Activated naive CD4-positive, alpha-beta T cell treated with anti-CD3 and anti-CD28 coated beads, Interleukin-2, amount 50 U/mL, for 72 hours (primary cell): ENCODE measurements around the gene PPWD1. TPM values are rescaled to one million over a fixed set of nuclear protein-coding genes. Genes with fewer than 3 reads are reported as not detected.
"Not testable (repeated sequence)": the region's sequence is repeated elsewhere in the genome, so short reads cannot be mapped to it uniquely, and the experiment has no call there.

Experiments used
- ATAC-seq, 2 donors: fragments of 150-1000 bp; cut with Tn5 transposase; 2 replicates each; pipeline ENCODE4 v1.10.0; 2021; ENCODE audit warnings: mild to moderate bottlenecking in 2 of 2, moderate library complexity in 2 of 2
- DNase-seq, 2 donors: peaks; one replicate each; pipeline ENCODE4 v3.0.0; 2021 to 2022; ENCODE audit warnings: low spot score in 2 of 2
- H3K27ac Mint-ChIP-seq, 2 donors: one replicate each; pipeline ENCODE4 v1.8.0; 2022; ENCODE audit warnings: mild to moderate bottlenecking in 2 of 2, mixed read lengths in 2 of 2
- H3K36me3 Mint-ChIP-seq, 2 donors: one replicate each; pipeline ENCODE4 v1.8.0; 2022; ENCODE audit warnings: mixed read lengths in 2 of 2
- H3K9me3 Mint-ChIP-seq, 2 donors: one replicate each; pipeline ENCODE4 v1.8.0; 2022; ENCODE audit warnings: mixed read lengths in 2 of 2
- total RNA-seq, 2 donors: library from RNA; stranded (reverse); gene quantifications; one replicate each; pipeline ENCODE4 v1.2.3, GENCODE V29; 2022

PPWD1 gene
- total RNA-seq, 2 donors from 2014 or later: 45.7 to 71.1 TPM

DNA sequence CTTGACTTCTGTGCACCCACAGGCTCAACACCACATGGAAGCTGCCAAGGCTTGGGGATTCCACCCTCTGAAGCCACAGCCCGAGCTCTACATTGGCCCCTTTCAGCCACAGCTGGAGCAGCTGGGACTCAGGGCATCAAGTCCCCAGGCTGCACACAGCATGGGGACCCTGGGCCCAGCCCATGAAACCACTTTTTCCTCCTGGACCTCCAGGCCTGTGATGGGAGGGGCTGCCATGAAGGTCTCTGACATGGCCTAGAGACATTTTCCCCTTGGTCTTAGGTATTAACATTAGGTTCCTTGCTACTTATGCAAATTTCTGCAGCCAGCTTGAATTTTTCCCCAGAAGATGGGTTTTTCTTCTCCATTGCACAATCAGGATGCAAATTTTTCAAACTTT is 38.7 kb downstream of the PPWD1 start:
- not testable (repeated sequence) for DNase-seq, ATAC-seq, H3K27ac Mint-ChIP-seq
- Mint-ChIP-seq H3K9me3 (peaks cover 9 to 12% of the 10 kb centered on the region in 2 donors), H3K36me3 (peaks cover 29 to 38% of the 10 kb centered on the region in 2 donors)

DNA sequence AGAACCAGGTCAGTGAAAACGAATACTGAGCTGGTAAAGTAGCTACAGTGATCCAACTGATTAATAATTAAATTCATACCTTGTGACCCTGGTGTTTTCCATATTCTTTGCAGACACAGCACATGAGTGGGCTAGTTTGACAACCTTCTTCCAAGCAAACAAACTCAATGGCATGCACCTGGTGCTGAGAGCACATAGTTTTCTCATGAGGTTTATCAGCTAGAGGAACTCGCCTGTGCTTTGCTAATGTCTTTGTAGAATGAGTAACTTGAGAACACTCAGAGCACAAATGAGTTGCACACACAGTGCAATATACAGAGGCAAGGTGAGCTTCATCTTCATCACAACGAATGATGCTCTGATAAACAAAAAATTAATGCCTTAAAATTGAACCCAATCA is 48.4 kb downstream of the PPWD1 start:
- DNase-seq (no peak), ATAC-seq (no peak)
- Mint-ChIP-seq H3K27ac (no peak overlapping the region), H3K9me3 (no peaks in the 10 kb centered on the region), H3K36me3 (peaks cover 0 to 8% of the 10 kb centered on the region in 2 donors)

DNA sequence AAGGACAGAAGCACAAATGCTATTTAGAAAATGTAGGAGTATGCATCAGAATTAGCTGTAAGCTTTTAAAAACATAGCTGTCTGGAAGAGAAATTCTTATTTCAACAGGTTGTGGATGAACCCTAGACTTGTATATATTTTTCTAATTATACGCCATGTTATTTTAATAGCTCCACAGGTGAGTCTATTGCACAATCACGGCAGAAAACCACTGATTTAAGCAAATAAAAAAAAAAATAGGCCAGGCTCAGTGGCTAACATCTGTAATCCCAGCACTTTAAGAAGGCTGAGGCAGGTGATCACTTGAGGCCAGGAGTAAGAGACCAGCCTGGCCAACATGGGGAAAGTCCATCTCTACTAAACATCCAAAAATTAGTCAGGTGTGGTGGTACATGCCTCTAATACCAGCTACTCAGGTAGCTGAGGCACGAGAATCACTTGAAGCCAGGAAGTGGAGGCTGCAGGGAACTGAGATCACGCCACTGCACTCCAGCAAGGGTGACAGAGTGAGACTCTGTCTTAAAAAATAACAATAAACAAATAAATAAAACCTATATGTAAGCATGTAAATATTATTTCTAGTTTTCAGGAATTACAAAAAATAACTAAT is 49.3 kb downstream of the PPWD1 start:
- Mint-ChIP-seq H3K9me3 (no peaks in the 10 kb centered on the region), H3K27ac (no peak overlapping the region), H3K36me3 (peaks cover 0 to 8% of the 10 kb centered on the region in 2 donors)
- no peak for ATAC-seq
- no peak for DNase-seq

DNA sequence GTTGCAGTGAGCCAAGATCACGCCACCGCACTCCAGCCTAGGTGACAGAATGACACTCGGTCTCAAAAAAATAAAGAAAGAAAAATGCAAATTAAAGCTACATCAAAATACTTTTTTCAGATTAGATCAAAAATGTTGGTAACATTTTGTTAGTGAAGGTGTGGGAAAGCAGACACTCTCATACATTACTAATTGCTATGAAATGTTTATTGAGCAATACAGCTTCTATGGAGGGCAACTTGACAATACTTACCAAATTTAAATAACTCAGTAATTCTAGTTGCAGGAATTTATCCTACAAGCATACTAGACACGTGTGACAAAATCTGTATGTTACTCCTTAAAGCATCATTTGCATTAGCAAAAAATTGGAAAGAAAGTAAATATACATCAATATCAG is 56.9 kb downstream of the PPWD1 start:
- DNase-seq: no peak
- peak overlapping the region in 1 of 2 donors; percentile 14 for H3K27ac Mint-ChIP-seq
- peaks cover 2 to 12% of the 10 kb centered on the region in 2 donors for H3K36me3 Mint-ChIP-seq
- no peak for ATAC-seq
- H3K9me3 Mint-ChIP-seq: no peaks in the 10 kb centered on the region

DNA sequence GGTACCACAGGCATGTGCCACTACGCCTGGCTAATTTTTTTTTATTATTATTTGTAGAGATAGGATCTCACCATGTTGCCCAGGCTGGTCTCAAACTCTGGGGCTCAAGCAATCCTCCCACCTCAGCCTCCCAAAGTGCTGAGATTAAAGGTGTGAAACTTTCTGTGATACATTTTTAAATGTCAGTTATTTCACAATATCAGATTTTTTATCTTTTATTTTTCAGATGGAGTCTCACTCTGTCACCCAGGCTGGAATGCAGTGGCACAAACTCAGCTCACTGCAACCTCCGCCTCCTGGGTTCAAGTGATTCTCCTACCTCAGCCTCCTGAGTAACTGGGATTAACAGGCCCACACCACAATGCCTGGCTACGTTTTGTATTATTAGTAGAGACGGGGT is 58.9 kb downstream of the PPWD1 start:
- H3K9me3 Mint-ChIP-seq, H3K27ac Mint-ChIP-seq, ATAC-seq: not testable (repeated sequence)

DNA sequence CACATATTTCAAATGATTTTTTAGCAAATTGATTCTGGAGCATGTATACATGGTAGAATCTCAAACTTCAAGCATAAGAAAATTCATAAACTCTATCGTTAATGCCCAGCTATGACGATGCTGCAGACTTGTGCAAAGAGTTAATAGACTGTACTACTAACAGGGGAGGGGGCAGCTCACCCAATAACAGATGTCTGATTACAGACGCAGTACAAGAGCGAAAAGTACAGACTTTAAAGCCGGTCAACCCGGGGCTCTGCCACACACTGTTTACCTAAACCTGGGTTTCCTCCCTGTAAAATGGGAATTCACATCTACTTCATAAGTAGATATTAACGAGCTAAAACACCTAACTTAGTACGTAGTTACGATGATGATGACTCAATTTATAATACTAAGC is 60.4 kb downstream of the PPWD1 start:
- no peak for ATAC-seq
- Mint-ChIP-seq H3K27ac (peak overlapping the region; percentile 92 to 98), H3K9me3 (no peaks in the 10 kb centered on the region), H3K36me3 (peaks cover 15 to 17% of the 10 kb centered on the region in 2 donors)
- DNase-seq: no peak

More for the DNA sequence above, 58.9 kb downstream of the PPWD1 start:
- DNase-seq: not testable (repeated sequence)
- H3K36me3 Mint-ChIP-seq: peaks cover 6 to 17% of the 10 kb centered on the region in 2 donors

DNA sequence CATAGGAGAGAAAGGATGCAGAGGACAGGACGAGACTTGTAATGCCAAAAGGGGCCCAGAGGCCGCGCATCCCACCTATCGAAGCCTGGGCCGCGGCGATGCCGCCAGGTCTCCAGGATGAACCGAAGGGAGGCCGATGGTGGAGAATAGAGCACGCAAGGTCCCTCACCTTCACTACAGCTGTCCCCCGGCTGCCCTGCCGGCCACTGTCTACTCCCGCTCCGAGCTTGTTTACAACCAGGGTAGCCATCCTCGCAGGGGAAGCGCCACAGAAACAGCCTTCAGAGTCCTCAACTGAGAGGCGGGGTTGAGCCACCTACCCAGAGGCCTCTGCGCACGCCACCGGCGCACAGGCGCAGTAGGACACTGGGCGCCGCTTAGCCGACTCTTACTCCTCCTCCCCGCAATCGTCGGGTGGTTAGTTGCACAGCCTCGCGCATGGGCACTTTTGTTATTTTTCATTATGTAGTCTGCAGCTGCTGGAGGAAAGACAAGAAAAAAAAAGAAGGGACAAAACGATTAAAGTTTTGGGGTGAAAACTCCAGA is 61.0 kb downstream of the PPWD1 start, which contains the start of gene TRIM23:
TSS of gene TRIM23 (minus strand) at position 309 of the 546 bp plus-strand sequence. CDS start at position 250, 59 bp downstream.
- peak; percentile 97 to 99 for ATAC-seq

DNA sequence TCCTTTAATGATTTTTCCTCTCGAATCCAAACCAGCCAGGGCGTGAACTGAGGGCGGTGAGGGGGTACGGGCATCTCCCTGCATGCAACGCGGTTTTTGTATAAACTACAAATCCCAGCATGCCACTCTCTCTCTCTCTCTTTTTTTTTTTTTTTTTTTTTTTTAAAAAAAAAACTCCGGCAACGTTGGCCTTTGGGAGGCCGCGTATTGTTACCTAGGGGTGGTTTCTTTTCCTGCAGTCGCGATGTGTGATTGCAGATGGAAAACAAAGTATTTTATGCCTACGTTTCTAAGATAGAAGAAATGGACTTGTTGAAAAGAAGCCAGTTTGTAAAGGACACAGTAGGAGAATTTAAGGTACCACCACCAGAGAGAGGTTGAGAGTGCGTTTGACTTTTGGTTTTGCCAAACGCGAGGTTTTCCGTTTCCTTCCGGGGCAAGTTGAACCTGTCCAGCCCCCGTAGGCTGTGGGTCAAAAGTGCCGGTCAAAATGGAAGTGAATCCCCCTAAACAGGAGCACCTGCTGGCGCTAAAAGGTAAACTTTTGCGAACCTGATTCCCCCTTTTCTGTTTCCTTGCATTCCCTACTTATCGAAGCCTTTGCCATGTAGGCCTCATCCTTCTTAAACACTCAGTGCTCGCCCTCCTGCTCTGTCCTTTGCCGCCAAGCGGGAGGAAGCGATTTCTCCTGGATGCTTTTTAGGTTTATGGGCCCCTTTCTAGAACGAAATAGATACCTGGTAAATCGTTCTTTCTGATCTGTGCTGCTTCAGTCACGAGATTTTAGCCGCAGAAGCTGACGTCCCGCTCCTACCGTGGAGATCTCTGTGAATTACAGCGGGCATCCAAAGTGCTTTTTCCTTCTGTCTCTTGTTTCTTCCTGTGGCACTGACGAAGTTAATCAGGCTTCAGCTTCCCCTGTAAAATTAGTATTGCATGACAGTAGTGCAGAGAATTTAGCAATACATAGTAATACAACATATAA is 61.8 kb downstream of the PPWD1 start, which contains the start of the genes SHLD3 and TRAPPC13:
TSS of gene SHLD3 (plus strand) at position 457 of the 985 bp plus-strand sequence. CDS start 4,561 bp downstream, outside the sequence.
TSS of gene TRAPPC13 (plus strand) at position 457 of the 985 bp plus-strand sequence. CDS start at position 491, 34 bp downstream.
- peaks cover 17 to 21% of the 10 kb centered on the region in 2 donors for H3K36me3 Mint-ChIP-seq
- no peaks in the 10 kb centered on the region for H3K9me3 Mint-ChIP-seq
- peak within 1 kb of the TSS; percentile 92 to 98 for H3K27ac Mint-ChIP-seq
- DNase-seq (peak; percentile 74 to 77), ATAC-seq (peak; percentile 73 to 84)

More for the DNA sequence above, 61.0 kb downstream of the PPWD1 start, which contains the start of gene TRIM23:
- Mint-ChIP-seq H3K36me3 (peaks cover 15 to 17% of the 10 kb centered on the region in 2 donors), H3K27ac (peak within 1 kb of the TSS; percentile 92 to 98), H3K9me3 (no peaks in the 10 kb centered on the region)
- DNase-seq: peak; percentile 84 to 93

DNA sequence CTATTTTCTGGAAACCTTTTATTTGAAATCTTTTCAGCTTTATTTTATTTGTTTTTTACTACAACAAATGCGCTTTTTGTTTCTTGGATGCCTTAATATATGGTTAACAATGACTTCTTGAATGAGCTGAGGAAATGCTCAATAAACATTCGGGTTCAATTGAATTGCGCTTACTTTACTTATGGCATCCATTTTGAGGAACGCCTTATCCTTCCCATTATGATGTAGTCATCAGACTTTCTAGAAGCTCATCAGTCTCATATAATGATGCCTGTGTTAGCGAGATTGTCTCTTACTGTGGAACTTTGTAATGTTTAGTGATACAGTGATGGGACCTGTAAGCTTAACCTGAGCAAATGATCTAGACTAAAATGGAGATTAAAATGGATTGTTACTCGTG is 62.6 kb downstream of the PPWD1 start:
- peaks cover 17 to 22% of the 10 kb centered on the region in 2 donors for H3K36me3 Mint-ChIP-seq
- H3K27ac Mint-ChIP-seq: peak overlapping the region; percentile 67 to 92
- DNase-seq (no peak), ATAC-seq (no peak)
- H3K9me3 Mint-ChIP-seq: no peaks in the 10 kb centered on the region

DNA sequence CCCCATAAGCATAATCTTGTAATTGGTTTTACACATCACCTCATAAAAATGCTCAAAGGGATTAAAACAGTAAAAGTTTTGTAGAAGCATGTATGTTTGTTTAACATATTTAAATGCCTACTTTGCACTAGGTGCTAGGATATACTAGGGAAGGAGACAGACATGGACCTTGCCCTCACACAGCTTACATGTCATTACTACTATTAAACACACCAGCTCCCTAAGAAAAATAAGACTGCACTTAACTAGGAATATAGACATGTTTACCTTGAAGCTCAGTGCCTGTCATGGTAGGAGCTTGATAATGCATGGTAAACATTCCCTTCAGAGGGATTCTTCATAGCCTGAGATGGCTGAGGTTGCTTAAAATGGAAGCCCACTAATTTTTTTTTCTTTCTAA is 67.9 kb downstream of the PPWD1 start:
- Mint-ChIP-seq H3K27ac (no peak overlapping the region), H3K9me3 (no peaks in the 10 kb centered on the region), H3K36me3 (peaks cover 0 to 15% of the 10 kb centered on the region in 2 donors)
- ATAC-seq (no peak), DNase-seq (no peak)

Other genes starting within 250 kb of the PPWD1 start
- 1 to 10 TPM; 2.0 to 3.8 TPM for gene ADAMTS6, start 81.4 kb upstream of the PPWD1 start, total RNA-seq
- 10 to 100 TPM; 78.3 to 89.8 TPM for gene CENPK, start 128 bp upstream of the PPWD1 start, total RNA-seq
- 10 to 100 TPM in 1 of 2 donors, 1 to 10 TPM in 1; 4.9 to 11.0 TPM for gene TRIM23, start 61.0 kb downstream of the PPWD1 start, total RNA-seq
- gene SHLD3, start 61.7 kb downstream of the PPWD1 start, total RNA-seq: 1 to 10 TPM; 1.9 to 5.0 TPM
- gene TRAPPC13, start 61.7 kb downstream of the PPWD1 start, total RNA-seq: 10 to 100 TPM; 17.8 to 39.8 TPM
- 10 to 100 TPM; 19.1 to 23.4 TPM for gene SGTB, start 158.8 kb downstream of the PPWD1 start, total RNA-seq
- gene NLN, start 158.9 kb downstream of the PPWD1 start, total RNA-seq: 10 to 100 TPM; 12.7 to 27.8 TPM